Left lung (tissue), 10 donors: ENCODE data around the gene KCNIP4. TPM values are rescaled to one million over a fixed set of nuclear protein-coding genes. Genes with fewer than 3 reads are reported as not detected.

Source experiments
- ATAC-seq: fragments of 200-7000 bp; cut with Tn5 transposase; one replicate; pipeline ENCODE4 v1.9.1; 2020; ENCODE audit warnings: moderate library complexity
- DNase-seq, 4 donors: peaks; one replicate each; pipeline ENCODE4 v3.0.0-alpha.2; 2013 to 2020
- H3K27ac ChIP-seq, 2 donors: fragments of 200-600 bp; sonication (generic) in 1 of 2; one replicate each; pipeline versions ENCODE4 v1.5.0 to v1.8.0; 2020 to 2021
- H3K27me3 ChIP-seq, 2 donors: fragments of 200-600 bp; sonication (generic) in 1 of 2; one replicate each; pipeline versions ENCODE4 v1.5.0 to v1.8.0; 2020 to 2021
- H3K36me3 ChIP-seq, 2 donors: fragments of 200-600 bp; sonication (generic) in 1 of 2; one replicate each; pipeline versions ENCODE4 v1.5.0 to v1.8.0; 2020 to 2021
- H3K4me1 ChIP-seq, 2 donors: fragments of 200-600 bp; one replicate each; pipeline ENCODE4 v1.8.0; 2021
- H3K4me3 ChIP-seq, 2 donors: fragments of 200-600 bp; sonication (generic) in 1 of 2; one replicate each; pipeline versions ENCODE4 v1.5.0 to v1.8.0; 2020 to 2021; ENCODE audit warnings: mild to moderate bottlenecking in 1 of 2
- H3K9me3 ChIP-seq, 2 donors: fragments of 200-600 bp; sonication (generic) in 1 of 2; one replicate each; pipeline versions ENCODE4 v1.5.0 to v1.8.0; 2020 to 2021
- intact Hi-C, 2 donors: fragments of 100-400 bp; cut with DNase I; formaldehyde crosslinking; loops; one replicate each; pipeline versions ENCODE4 v1.11.2 to v1.14.2; 2022
- polyA plus RNA-seq, 6 donors: library from polyadenylated mRNA; unstranded; fragments of 120-200 nt; gene quantifications; one replicate each; pipeline ENCODE4 v1.2.1, GENCODE V29; 2013; ENCODE audit not compliant: insufficient read length in 6 of 6
- total RNA-seq, 2 donors: library from RNA; stranded (reverse); fragmentation: NEBNext Ultra II Directional; extraction: Animal tissue kit (Norgen Biotek cat#: 25700); gene quantifications; one replicate each; pipeline ENCODE4 v1.2.1, GENCODE V29; 2021
- TF ChIP-seq, protein P1 (sequence below), 2 donors: fragments of 200-600 bp; sonication (generic) in 1 of 2; IDR thresholded peaks; one replicate each; pipeline versions ENCODE4 v1.5.0 to v1.8.0; 2021; ENCODE audit warnings: antibody characterized with exemption in 2 of 2
- donor health status: DM: no; HTN: yes; CAD: no.
- donor health status: DM: no; HTN: no; CAD: no.

Gene KCNIP4
- total and polyA plus RNA-seq, 8 donors, result 2.8 to 5.4 (median 4.9) TPM; not detected in 2

DNA sequence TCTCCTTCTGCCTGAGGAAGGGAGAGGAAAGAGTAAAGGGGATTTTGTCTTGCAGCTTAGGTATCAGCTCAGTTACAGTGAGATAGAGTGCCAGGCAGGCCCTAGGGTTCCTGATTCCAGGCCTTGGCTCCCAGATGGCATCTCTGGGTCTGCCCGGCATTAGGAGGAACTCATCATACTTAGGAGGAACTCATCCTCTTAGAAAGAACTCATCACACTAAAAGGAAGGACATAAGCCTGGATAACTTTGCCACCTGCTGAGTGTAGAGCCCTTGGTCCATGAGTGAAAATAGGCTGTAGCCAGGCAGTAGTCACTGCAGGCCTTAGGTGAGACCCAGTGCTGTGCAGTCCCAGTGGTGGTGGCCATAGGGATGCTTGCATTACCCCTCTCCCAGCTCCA is 881.2 kb downstream of the KCNIP4 start:
- ATAC-seq (no peak), DNase-seq (no peak)
- TF ChIP-seq, protein P1, sequence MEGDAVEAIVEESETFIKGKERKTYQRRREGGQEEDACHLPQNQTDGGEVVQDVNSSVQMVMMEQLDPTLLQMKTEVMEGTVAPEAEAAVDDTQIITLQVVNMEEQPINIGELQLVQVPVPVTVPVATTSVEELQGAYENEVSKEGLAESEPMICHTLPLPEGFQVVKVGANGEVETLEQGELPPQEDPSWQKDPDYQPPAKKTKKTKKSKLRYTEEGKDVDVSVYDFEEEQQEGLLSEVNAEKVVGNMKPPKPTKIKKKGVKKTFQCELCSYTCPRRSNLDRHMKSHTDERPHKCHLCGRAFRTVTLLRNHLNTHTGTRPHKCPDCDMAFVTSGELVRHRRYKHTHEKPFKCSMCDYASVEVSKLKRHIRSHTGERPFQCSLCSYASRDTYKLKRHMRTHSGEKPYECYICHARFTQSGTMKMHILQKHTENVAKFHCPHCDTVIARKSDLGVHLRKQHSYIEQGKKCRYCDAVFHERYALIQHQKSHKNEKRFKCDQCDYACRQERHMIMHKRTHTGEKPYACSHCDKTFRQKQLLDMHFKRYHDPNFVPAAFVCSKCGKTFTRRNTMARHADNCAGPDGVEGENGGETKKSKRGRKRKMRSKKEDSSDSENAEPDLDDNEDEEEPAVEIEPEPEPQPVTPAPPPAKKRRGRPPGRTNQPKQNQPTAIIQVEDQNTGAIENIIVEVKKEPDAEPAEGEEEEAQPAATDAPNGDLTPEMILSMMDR (IDR thresholded peaks at IDR 0.05), result no peak
- Histone ChIP-seq H3K4me1 (no peaks in the 10 kb centered on the region), H3K36me3 (no peaks in the 10 kb centered on the region), H3K9me3 (peaks cover 0 to 2% of the 10 kb centered on the region in 2 donors), H3K4me3 (no peak overlapping the region), H3K27me3 (no peaks in the 10 kb centered on the region), H3K27ac (no peak overlapping the region)
- intact Hi-C loops, result no loop called here

- H3K4me3 ChIP-seq, result no peak overlapping the region
- intact Hi-C loops, result no loop called here
- H3K36me3 ChIP-seq, result no peaks in the 10 kb centered on the region
- H3K27ac ChIP-seq, result no peak overlapping the region
- DNase-seq (no peak), ATAC-seq (no peak)
- no peaks in the 10 kb centered on the region for H3K27me3 ChIP-seq
- H3K9me3 ChIP-seq, result peaks cover 0 to 4% of the 10 kb centered on the region in 2 donors
- no peaks in the 10 kb centered on the region for H3K4me1 ChIP-seq
- TF ChIP-seq, protein P1 (IDR thresholded peaks at IDR 0.05), result no peak
Measured at GRCh38 chr4:21061902-21062301, 886.7 kb downstream of the KCNIP4 start.

- H3K36me3 ChIP-seq, result no peaks in the 10 kb centered on the region
- H3K4me1 ChIP-seq, result no peaks in the 10 kb centered on the region
- no peaks in the 10 kb centered on the region for H3K9me3 ChIP-seq
- TF ChIP-seq, protein P1 (IDR thresholded peaks at IDR 0.05), result no peak
- intact Hi-C loops, result no loop called here
- DNase-seq (no peak), ATAC-seq (no peak)
- H3K27ac ChIP-seq, result no peak overlapping the region
- no peaks in the 10 kb centered on the region for H3K27me3 ChIP-seq
- no peak overlapping the region for H3K4me3 ChIP-seq
Measured at GRCh38 chr4:21046141-21046540, 902.4 kb downstream of the KCNIP4 start.

GRCh38 chr4:21045119-21045518 is 903.5 kb downstream of the KCNIP4 start:
- H3K27ac ChIP-seq, result no peak overlapping the region
- H3K36me3 ChIP-seq, result no peaks in the 10 kb centered on the region
- TF ChIP-seq, protein P1 (IDR thresholded peaks at IDR 0.05), result no peak
- DNase-seq (no peak), ATAC-seq (no peak)
- no peaks in the 10 kb centered on the region for H3K27me3 ChIP-seq
- H3K4me1 ChIP-seq, result no peaks in the 10 kb centered on the region
- intact Hi-C loops, result no loop called here
- no peaks in the 10 kb centered on the region for H3K9me3 ChIP-seq
- no peak overlapping the region for H3K4me3 ChIP-seq

DNA sequence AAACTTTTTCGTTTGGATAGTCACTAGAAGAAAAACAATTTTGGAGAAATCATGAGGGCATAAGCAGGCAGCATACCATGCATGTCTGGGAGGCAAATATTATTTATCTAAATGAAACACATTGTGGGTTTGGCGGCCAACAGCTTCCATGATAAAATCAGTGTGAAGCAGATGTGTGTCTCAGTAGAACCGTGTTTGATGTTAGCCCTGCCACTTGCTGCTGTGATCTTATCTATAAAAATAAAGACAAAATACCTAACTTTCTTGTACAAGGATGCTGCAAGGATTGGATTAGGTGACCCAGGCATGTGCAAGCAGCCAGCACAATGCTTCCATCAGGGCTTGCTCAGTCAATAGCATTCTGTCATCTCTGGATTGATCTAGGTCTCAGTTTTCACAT is 906.9 kb downstream of the KCNIP4 start:
- Histone ChIP-seq H3K4me1 (no peaks in the 10 kb centered on the region), H3K27me3 (no peaks in the 10 kb centered on the region), H3K36me3 (no peaks in the 10 kb centered on the region), H3K27ac (no peak overlapping the region), H3K4me3 (no peak overlapping the region), H3K9me3 (no peaks in the 10 kb centered on the region)
- no peak for DNase-seq
- intact Hi-C loops, result no loop called here
- TF ChIP-seq, protein P1 (IDR thresholded peaks at IDR 0.05), result no peak
- ATAC-seq, result no peak
